Upper lobe of left lung (tissue), 6 donors: ENCODE measurements around the gene GNG7. TPM values are rescaled to one million over a fixed set of nuclear protein-coding genes. Genes with fewer than 3 reads are reported as not detected.

Experiments used
- ATAC-seq, 2 donors: fragments of 200-7000 bp; cut with Tn5 transposase; one replicate each; pipeline ENCODE4 v1.9.1; 2022; ENCODE audit warnings: mild to moderate bottlenecking in 2 of 2, moderate library complexity in 2 of 2; ENCODE audit not compliant: low FRiP score in 2 of 2
- DNase-seq, 2 donors: peaks; one replicate each; pipeline ENCODE4 v3.0.0-alpha.2; 2019 to 2020
- H3K27ac ChIP-seq, 4 donors: fragments of 200-600 bp; sonication (generic); one replicate each; pipeline ENCODE4 v1.5.1; 2016 to 2019
- H3K27me3 ChIP-seq, 4 donors: fragments of 200-600 bp; sonication (generic); one replicate each; pipeline ENCODE4 v1.5.1; 2017 to 2019
- H3K36me3 ChIP-seq, 4 donors: fragments of 200-600 bp; sonication (generic); one replicate each; pipeline ENCODE4 v1.5.1; 2016 to 2019
- H3K4me1 ChIP-seq, 4 donors: fragments of 200-600 bp; sonication (generic); one replicate each; pipeline ENCODE4 v1.5.1; 2018 to 2019
- H3K4me3 ChIP-seq, 4 donors: fragments of 200-600 bp; sonication (generic); one replicate each; pipeline ENCODE4 v1.5.1; 2017 to 2019; ENCODE audit warnings: mild to moderate bottlenecking in 2 of 4, moderate library complexity in 1 of 4
- H3K9me3 ChIP-seq, 4 donors: fragments of 200-600 bp; sonication (generic); one replicate each; pipeline ENCODE4 v1.5.1; 2018 to 2019
- EP300 ChIP-seq, 4 donors: sonication (generic); formaldehyde crosslinking; IDR thresholded peaks; one replicate each; pipeline ENCODE4 v1.5.1; 2017; ENCODE audit warnings: antibody characterized with exemption in 4 of 4, control low read depth in 2 of 4
- POLR2A ChIP-seq, 4 donors: fragments of 450-650 bp; IDR thresholded peaks; one replicate each; pipeline ENCODE4 v1.5.1; 2016 to 2017; ENCODE audit warnings: antibody characterized with exemption in 4 of 4, mild to moderate bottlenecking in 2 of 4
- POLR2AphosphoS5 ChIP-seq, 2 donors: sonication (generic); formaldehyde crosslinking; IDR thresholded peaks; one replicate each; pipeline ENCODE4 v1.5.1; 2017; ENCODE audit warnings: antibody characterized with exemption in 2 of 2
- WGBS, 2 donors: methylation state at CpG; one replicate each; pipeline ENCODE4 v1.1.5; 2017 to 2018; 5-methylcytosine and 5-hydroxymethylcytosine counted together
- total RNA-seq, 6 donors: library from RNA; depleted of rRNA in 4 of 6; stranded (reverse); fragments of >200 nt in 4 of 6; gene quantifications; one replicate each; pipeline versions ENCODE4 v1.1.0 to v1.2.1, GENCODE V29; 2016 to 2021
- TF ChIP-seq, protein P1 (sequence below), 6 experiments: fragments of 450-650 bp in 4 of 6; fragments of 200-600 bp in 2 of 6; sonication (generic) in 2 of 6; IDR thresholded peaks; one replicate each; pipeline ENCODE4 v1.5.1; 2016 to 2019; ENCODE audit warnings: antibody characterized with exemption in 6 of 6
- donor health status: DM: no; HTN: no; CAD: no; lungs with moderate emphysema.
- donor health status: DM: no; HTN: yes; CAD: no; lungs with severe emphysema.

Gene GNG7
- total RNA-seq, 6 donors from 2014 or later = 3.5 to 7.7 (median 7.1) TPM

DNA sequence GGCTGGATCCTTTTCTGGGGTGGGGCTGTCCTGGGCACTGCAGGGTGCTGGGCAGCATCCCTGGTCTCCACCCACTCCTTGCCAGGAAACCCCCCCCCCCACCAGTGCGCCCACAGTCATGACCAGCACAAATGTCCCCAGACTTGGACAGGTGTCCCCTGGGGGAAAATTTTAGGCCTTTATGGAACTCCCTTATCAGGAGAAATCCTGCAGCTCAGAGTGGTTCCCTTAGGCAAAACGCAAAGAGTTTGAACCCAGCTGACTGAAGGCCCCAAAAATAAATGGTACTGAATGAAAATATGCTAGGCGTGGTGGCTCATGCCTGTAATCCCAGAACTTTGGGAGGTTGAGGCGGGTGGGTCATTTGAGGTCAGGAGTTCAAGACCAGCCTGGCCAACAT lies 174.8 kb downstream of the GNG7 start:
- H3K4me1 ChIP-seq = peaks cover 8 to 13% (median 10%) of the 10 kb centered on the region in 4 donors
- no peaks in the 10 kb centered on the region for H3K36me3 ChIP-seq
- DNase-seq = no peak
- WGBS, 2 donors = 83 to 94% methylated on average over 4 of the region's 4 CpGs
- H3K4me3 ChIP-seq = no peak overlapping the region
- no peaks in the 10 kb centered on the region for H3K27me3 ChIP-seq
- ATAC-seq = no peak
- TF ChIP-seq POLR2AphosphoS5 (IDR thresholded peaks at IDR 0.05) = no peak
- no peak for TF ChIP-seq EP300 (IDR thresholded peaks at IDR 0.05)
- TF ChIP-seq POLR2A (IDR thresholded peaks at IDR 0.05) = no peak
- TF ChIP-seq, protein P1, sequence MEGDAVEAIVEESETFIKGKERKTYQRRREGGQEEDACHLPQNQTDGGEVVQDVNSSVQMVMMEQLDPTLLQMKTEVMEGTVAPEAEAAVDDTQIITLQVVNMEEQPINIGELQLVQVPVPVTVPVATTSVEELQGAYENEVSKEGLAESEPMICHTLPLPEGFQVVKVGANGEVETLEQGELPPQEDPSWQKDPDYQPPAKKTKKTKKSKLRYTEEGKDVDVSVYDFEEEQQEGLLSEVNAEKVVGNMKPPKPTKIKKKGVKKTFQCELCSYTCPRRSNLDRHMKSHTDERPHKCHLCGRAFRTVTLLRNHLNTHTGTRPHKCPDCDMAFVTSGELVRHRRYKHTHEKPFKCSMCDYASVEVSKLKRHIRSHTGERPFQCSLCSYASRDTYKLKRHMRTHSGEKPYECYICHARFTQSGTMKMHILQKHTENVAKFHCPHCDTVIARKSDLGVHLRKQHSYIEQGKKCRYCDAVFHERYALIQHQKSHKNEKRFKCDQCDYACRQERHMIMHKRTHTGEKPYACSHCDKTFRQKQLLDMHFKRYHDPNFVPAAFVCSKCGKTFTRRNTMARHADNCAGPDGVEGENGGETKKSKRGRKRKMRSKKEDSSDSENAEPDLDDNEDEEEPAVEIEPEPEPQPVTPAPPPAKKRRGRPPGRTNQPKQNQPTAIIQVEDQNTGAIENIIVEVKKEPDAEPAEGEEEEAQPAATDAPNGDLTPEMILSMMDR (IDR thresholded peaks at IDR 0.05) = no peak
- H3K27ac ChIP-seq = no peak overlapping the region
- H3K9me3 ChIP-seq = no peaks in the 10 kb centered on the region

DNA sequence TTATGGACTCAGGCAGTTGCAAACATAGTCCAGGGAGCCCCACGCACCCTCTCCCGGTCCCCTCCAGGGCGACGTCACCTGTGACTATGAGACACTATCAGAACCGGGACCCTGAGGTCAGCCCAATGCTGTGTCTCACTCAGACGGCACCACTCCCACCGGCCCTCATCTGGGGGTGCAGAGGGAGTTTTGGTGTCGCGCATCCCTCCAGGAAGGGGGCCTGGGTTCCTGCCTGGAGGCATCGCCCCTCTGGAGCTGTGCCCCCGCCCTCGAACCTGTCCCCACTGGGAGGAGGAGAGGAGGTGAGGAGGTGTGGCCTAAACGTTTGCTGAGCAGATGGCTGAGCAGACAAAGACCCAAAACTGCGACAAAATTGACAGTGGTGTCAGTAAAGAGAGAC lies 175.3 kb downstream of the GNG7 start:
- no peaks in the 10 kb centered on the region for H3K9me3 ChIP-seq
- H3K27me3 ChIP-seq = no peaks in the 10 kb centered on the region
- no peak overlapping the region for H3K4me3 ChIP-seq
- peaks cover 6 to 13% (median 10%) of the 10 kb centered on the region in 4 donors for H3K4me1 ChIP-seq
- DNase-seq (no peak), ATAC-seq (no peak)
- H3K36me3 ChIP-seq = no peaks in the 10 kb centered on the region
- TF ChIP-seq EP300 (IDR thresholded peaks at IDR 0.05) = no peak
- TF ChIP-seq POLR2AphosphoS5 (IDR thresholded peaks at IDR 0.05) = no peak
- no peak for TF ChIP-seq POLR2A (IDR thresholded peaks at IDR 0.05)
- TF ChIP-seq, protein P1 (IDR thresholded peaks at IDR 0.05) = no peak
- WGBS, 2 donors = 88 to 98% methylated on average over 8 to 14 of the region's 14 CpGs
- H3K27ac ChIP-seq = no peak overlapping the region

DNA sequence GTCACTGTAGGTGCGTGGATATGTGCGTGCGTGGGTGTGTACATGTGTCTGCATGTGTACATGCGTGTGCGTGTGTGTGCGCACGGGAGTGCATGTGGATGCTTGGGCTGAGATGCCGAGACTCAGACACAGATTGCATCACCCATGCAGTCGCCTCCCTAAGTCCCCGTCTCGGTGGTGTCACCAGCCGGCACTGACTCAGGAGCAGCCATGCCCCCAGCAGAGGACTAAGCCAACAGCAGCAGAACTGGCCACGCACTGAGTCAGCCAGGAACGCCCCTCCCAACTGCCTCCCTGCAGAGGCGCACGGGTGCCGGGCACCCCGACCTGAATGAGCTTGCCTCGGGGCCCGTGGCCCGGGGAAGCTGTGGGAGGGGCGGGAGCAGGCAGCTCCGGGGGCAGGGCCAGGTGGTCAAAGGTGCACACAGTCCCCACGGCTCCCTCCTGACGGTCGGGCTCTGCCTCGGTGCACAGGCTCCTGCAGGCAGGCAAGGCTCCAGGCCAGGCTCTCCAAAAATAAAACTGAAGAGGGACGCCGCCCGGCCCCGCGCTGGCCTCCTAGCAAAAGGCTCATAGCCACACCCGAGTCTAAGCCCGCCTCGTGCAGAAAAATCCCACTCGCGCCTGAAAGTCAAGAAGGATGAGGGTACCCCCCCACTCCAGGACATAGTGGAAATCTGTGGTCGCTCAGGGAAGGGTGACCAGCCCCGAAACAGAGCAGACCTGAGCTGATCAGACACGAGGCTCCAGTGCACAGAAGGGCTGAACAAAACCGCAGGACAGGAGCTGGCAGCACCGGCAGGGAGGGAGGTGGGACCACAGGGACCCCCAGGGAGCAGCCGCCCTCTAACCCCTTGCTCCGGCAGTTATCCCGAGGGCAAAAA lies 177.4 kb downstream of the GNG7 start:
- Histone ChIP-seq H3K4me1 (peaks cover 6 to 13% (median 10%) of the 10 kb centered on the region in 4 donors), H3K4me3 (no peak overlapping the region), H3K9me3 (no peaks in the 10 kb centered on the region), H3K27ac (no peak overlapping the region), H3K27me3 (no peaks in the 10 kb centered on the region), H3K36me3 (no peaks in the 10 kb centered on the region)
- DNase-seq = peak in 1 of 2 donors; percentile 84
- TF ChIP-seq, protein P1 (IDR thresholded peaks at IDR 0.05) = no peak
- TF ChIP-seq EP300 (IDR thresholded peaks at IDR 0.05) = no peak
- peak; percentile 12 to 74 for ATAC-seq
- 80 to 85% methylated on average over 22 to 45 of the region's 45 CpGs for WGBS, 2 donors

DNA sequence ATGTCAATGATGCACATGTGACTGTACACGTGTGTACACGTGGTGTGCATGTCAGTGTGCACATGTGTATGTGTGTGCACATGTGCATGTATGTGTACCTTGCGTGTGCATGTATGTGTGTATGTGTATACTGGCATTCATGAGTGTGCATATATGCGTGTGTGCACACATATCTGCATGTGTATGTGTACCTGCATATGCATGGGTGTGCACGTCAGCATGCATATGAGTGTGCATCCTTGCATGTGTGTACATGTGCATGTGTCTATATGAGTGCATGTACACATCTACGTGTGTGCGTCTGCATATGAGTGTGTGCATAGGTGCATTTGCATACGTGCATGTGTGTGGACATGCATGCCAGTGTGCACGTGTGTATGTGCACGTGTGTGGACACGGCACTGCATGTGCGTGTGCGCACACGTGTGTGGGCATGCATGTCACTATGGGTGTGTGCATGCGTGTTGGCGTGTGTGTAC lies 178.1 kb downstream of the GNG7 start:
- no peaks in the 10 kb centered on the region for H3K27me3 ChIP-seq
- H3K4me1 ChIP-seq = peaks cover 6 to 11% (median 9%) of the 10 kb centered on the region in 4 donors
- no peaks in the 10 kb centered on the region for H3K9me3 ChIP-seq
- ATAC-seq = peak in 1 of 2 donors; percentile 29
- H3K36me3 ChIP-seq = no peaks in the 10 kb centered on the region
- H3K4me3 ChIP-seq = no peak overlapping the region
- no peak overlapping the region for H3K27ac ChIP-seq
- TF ChIP-seq POLR2AphosphoS5 (IDR thresholded peaks at IDR 0.05) = no peak
- no peak for TF ChIP-seq EP300 (IDR thresholded peaks at IDR 0.05)
- TF ChIP-seq POLR2A (IDR thresholded peaks at IDR 0.05) = no peak
- TF ChIP-seq, protein P1 (IDR thresholded peaks at IDR 0.05) = no peak
- 95% methylated on average over 16 of the region's 16 CpGs for WGBS, 2 donors
- no peak for DNase-seq
